Regular cardiac myocyte (primary cell): ENCODE results near the gene KSR1. TPM values are rescaled to one million over a fixed set of nuclear protein-coding genes. Genes with fewer than 3 reads are reported as not detected.

Experiments used
- total RNA-seq: library from RNA; depleted of rRNA; stranded (reverse); fragments of >200 nt; gene quantifications from 2 replicates; pipeline ENCODE4 v1.2.3, GENCODE V29; 2014

KSR1 gene
- total RNA-seq = 26.3 and 38.3 TPM in 2 replicates

DNA sequence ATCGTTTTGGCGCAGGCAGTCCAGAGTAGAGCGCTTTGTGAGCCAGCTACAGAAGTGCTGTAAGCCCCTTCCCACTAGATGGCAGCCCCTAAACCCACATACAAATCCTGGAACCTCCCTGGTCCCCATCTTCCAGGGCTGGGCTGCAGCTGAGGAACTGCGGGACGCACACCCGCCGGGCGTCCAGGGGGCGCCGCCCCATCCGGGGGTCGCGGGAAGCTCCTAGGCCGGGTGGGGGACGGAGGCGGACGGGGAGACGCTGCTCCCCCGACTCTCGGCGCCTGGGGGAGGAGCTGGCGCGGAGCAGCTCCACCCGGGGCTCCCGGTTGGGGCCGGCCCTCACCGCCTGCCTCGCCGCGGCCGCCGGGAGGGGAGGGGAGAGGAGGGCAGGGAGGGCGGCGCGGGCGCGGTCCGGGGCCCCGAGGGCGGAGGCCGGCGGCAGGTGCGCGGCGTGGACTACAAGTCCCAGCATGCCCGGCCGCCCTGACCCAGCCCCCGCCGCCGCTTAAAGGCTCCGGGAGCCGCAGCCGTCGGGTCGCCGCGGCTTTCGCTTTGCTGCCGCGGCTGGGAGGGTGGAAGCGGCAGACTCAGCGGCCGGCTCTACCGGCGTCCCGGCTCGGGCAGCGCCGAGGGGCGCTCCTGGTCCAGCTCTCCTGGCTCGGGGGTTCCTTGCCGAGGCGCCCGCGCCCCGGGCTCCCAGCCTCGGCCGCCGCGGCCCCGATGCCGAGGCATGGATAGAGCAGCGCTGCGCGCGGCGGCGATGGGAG lies at the start of gene KSR1:
TSS of gene KSR1 (plus strand) at position 535 of the 767 bp plus-strand sequence. CDS start at position 731, 196 bp downstream.

DNA sequence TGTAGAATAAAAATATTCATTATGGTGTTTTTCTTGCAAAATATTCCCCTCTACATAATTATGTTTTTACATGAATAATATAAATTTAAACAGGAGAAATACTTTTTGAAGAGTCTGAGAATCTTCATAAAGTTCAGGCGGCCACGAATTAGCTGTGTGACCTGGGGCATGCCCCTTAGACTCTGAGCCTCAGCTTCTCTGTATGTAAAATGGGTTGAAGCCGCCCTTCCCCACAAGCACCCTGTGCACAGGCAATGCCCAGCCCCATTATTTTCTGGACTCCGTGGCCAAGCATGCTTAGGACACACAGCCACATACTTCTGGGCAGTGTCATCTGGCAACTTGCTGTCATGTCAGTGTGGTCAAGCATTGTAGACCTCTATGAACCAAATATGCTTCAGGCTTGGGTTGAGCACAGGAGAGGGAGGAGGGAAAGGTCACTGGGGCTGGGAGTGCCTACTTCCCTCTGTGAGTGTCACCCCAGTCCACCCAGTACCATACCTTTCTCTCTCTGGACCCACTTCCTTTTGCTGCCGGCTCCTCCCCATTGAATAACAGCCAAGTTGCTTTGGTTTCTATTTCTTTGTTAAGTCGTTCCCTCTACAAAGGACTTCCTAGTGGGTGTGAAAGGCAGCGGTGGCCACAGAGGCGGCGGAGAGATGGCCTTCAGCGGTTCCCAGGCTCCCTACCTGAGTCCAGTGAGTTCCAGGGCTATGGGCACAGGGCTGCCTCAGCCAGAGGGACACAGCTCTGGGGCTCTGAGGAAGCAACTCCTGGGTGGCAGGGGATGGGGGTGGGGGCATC lies 174.6 kb downstream of the KSR1 start, which contains the start of gene LGALS9:
TSS of gene LGALS9 (plus strand) at position 582 of the 804 bp plus-strand sequence. CDS start at position 660, 78 bp downstream.

Other genes with a start within 250 kb of the KSR1 start
- 67.9 and 365 TPM in 2 replicates for gene WSB1, start 162.3 kb upstream of the KSR1 start, total RNA-seq
- 1.2 and 2.5 TPM in 2 replicates for gene LGALS9, start 174.7 kb downstream of the KSR1 start, total RNA-seq